ENCODE measurements around the gene ZEB1.
"Not testable (repeated sequence)": the region's sequence is repeated elsewhere in the genome, so short reads cannot be mapped to it uniquely, and the experiment has no call there.

Gene ZEB1

DNA sequence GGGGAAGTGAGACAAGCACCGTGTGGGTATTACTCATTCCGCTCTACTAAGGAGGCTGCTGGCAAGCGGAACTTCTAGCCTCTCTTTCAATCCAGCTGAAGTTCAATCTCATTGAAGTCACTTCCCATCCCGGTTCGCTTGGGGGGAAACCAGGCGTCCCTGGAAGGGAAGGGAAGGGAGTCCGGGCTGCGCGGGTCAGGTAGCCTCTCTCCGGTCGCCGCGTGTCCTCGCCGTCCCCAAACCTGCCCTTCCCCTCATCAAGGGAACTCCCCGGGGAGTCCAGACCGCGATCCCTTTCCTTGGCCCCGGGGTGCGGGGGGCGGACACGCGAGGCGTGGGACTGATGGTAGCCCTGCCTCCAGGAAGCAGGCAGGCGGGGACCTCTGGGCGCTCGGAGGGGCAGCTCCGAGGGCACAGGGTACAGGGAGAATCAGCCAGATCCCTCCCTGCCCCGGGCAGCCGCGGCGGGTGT is 598 bp upstream of the ZEB1 start:
- peak; percentile 52 for DNase-seq (ENCODE audit: low read depth)

DNA sequence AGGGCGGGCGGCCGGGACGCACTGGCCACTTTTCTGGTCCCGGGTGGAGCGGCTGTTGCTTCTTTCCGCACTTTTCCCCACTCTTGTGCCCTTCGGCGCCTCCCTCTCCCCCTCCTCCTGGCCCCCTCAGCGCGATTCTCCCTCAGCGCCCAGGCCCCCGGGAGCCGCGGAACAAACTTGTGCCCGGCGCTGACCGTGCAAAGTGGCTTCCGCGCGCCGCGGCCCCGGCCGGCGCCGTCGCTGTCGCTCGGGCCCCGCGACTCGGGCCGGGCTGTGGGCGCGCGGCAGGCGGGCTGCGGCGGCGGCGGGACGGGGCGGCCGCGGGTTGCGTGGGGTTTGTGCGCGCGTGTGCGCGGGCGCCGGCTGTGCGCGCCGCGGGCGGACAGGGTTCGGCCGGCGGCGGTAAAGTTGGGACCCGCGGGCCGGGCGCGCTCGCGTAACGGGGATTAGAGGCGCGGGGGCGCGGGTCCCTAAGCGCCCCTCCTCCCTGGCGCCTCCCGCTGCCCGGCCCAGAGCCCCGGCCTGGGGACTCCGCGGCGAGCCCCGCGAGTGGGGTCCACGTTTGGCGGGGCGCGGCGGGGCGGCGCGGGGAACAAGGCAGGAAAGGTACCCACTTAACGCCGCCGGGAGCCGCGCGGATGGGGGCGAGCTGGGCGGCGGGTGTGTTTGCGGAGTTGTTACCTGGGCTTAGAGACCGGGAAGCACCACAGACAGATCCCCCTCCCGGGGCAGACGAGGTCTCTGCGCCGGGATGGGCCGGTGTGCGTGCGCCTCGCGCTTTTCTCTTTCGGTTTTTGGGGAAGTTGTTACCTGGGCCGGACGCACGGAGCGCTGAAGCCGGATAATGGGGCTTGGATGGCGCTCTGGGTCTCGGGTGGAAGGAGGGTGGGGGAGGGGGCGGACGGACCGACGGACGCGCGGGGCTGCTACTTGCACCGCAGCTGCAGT is 860 bp downstream of the ZEB1 start:
- no peak for DNase-seq (ENCODE audit: low read depth)

DNA sequence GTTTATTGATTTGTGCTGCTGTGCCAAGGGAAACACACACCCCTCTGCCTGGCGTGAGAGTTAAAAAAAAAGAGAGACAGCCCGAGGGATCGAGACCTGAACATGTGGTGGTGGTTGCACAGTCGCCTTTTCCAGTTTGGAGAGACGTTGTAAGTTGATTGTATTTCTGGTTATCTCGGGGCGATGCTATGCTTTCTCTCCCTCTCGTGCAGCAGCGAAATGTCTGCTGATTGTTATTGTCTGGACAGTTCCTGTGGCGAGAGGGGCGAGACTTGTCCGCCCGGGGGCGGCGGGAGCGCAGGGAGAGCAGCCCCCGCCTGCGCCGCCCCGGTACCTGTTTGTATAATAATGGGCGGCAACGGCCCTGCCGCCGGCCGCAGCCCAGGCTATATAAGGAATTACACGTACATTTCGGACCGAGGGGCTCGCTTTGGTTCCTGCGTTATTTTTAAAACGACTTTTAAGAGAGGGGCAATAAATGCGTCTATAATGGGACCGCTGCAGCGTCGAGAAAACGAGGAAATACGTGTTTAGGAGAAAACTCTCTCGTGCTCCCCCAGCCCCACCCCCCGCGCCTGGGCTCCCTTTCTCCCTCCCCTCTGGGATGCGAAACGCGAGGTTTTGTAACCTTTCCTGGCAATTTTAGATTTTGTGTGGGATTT is 1.7 kb downstream of the ZEB1 start:
- no peak for DNase-seq (ENCODE audit: low read depth)

DNA sequence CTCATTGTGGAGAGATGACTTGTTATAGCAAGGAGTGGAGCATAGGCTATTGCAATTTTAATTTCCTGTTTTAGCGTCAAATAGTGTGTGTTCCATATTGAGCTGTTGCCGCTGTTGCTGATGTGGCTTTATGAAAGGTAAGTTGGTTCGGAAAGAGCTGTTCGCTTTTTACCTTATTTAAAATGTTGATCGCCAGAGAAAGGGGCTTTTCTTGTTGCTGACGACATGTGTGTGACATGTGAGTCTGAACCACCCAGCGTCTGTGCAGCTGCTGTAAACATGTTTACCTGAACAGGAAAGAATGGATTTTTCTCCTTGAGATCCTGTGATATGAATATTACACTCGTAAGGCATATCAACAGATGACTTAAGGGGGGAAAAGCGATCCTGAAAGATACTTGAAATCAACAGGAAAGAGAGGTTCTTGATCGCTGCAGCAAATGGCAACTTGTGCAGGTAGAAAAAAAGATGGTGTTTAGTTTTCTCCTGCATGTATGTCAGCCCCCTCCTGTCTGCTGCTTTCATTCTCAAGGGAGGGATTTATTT is 2.5 kb downstream of the ZEB1 start:
- no peak for DNase-seq (ENCODE audit: low read depth)

DNA sequence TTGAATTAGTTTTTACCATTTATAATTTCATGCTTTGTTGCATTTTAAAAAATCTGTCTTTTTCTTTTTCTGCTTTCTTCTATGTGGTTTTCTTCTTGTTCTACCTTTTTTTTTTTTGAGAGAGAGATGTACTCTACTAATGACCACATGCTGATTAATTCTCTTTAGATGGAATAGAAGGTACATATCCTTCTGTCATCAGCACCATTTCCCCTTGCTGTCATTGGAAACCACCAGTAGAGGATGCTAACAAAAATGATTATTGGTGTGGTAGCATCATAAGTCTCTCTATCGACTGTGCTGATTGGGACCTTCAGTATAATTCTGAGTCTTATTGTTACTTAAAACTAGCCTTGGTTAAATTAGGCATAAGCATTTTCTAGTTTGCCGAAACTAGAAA is 3.6 kb downstream of the ZEB1 start:
- DNase-seq (ENCODE audit: low read depth), result no peak

DNA sequence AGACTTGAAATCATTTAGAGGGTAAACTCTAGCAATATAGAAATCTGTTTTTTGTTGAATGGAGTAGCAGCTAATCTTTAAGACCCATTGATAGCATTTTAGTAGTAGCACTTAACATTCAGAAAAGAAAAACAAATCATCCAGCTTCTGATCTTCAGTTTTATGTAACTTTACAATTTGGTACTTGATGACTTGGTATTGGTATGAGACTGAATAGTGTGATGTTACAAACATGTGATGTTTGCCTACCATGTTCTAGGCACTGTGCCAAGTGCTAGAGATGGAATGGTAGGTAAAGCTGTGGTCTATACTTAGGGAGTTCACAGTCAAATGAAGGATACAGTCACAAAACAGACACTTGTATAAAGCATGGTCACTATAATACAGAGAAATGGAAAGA is 21.3 kb downstream of the ZEB1 start:
- no peak for DNase-seq (ENCODE audit: low read depth)

DNA sequence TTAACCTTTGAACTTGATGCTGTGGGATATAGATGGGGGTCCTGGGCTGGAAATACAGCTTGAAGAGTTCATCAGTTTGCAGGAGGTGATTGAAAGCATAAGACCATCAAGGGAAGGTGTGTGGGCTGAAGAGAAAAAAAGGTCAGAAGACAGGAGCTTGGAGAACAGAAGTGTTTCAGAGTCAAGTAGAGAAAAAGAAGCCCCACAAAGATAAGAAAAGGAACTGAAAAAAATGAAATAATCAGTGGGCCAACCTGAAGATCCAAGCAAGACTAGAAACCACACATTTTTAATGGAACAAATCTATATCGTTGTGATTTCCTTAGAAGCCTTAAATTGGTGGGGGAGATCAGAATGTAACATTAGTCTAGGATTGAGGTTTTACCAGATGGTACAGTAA is 22.5 kb downstream of the ZEB1 start:
- no peak for DNase-seq (ENCODE audit: low read depth)

DNA sequence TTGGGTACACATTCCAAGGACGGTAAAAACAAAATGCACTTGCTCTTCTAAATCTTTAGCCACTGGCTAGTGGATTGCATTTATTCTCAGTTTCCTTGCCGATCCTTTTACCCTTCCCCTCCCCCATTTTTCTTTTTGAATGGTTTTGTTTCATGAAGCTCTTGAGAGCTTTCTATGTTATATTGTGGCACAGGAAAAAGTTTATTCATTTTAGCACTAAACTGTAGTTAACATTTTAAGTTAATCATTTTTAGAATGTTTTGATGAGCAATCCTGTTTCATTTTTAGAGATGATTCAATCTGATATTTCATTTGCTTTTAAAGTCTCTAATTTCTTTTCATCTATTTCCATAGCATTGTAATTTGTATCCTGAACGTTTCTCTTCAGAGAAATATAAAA is 24.0 kb downstream of the ZEB1 start:
- DNase-seq (ENCODE audit: low read depth), result no peak

DNA sequence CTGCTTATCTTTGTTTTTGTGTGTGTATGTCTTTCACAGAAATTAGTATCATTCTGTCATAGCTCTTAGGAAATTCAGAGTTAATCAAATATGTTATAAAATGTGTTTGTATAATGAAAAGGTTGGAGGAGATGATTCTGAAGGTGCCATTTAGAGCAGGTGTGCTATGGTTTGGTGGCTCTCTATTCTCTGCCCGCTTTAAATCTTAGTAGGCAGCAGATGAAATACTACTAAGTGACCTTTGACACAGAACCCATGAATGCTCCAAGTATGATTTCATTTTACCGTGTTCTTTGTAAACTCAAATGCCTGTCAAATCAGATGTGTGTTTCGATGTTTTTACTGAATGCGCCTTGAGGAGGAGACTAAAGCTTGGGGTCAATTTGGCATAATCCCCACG is 24.5 kb downstream of the ZEB1 start:
- DNase-seq (ENCODE audit: low read depth), result no peak

DNA sequence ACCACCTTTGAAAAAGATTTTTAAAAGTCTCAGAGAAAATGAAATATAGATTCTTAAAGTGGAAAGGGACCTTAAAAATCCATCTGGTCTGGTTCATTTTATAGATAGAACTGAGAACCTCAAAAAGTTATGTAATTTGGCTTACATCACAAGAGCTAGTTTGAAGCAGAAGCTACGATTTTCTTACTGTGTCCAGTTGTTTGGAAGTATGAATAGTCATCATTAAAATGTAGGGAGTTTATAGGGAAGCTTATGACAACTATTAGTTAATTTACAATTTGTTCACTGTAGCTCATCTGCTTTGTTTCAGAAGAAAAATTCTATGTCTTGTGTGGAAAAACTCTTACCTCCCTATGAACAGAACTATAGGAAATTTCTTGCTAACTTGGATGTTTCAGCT is 26.9 kb downstream of the ZEB1 start:
- DNase-seq (ENCODE audit: low read depth), result no peak

DNA sequence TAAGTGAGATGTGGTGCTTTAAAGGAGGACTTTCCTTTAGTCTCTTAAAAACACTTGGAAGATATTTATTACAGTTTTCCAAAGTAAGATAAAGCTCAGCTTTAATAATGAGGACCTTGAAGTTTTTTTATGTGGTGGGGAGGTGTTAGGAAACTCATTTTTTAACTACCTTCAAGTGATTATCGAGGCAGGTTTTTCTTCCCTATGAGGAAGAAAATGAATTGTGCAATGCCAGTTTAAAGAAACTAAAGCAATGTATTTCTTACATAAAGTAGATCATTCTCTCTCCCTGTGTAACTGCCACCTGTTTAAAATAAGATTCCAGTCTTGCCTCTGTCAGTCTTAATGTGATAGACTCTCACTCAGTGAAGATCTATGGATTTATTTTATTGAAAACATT is 27.9 kb downstream of the ZEB1 start:
- no peak for DNase-seq (ENCODE audit: low read depth)

DNA sequence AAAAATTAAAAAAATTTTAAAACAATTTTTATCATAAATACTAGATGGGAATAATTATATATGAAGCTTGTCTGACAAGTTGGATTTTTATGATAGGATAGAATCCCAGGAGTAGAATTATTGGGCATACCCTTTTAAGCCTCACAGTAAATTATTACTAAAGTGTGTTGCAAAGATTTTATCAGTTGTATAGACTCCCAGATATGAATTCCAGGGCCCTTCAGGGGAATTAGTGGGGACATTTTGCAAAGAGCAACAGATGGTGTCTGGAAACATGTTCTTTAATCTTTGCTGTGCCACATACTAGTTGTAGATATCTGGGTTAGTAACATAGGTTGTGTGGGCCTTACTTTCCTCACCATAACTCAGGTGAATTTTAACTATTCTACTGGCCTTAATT is 28.7 kb downstream of the ZEB1 start:
- DNase-seq (ENCODE audit: low read depth), result no peak

DNA sequence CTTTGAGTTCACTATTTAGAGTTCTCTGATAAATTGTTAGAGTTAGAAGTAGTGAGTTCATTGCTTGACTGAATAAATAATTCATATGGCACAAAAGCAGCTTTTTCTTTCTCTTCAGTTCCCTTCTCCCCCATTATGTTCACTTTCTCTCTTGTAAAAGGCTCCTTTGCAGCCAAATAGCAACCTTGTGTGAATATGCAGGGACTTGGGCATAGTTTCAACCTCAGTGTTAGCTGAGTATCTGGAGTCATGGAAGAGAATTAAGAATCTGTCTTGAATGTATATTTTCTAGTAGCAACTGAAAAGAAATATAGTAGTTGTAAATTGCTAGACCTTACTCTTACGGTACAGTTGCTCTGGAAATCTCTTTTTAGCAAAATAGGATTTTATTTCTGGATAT is 31.9 kb downstream of the ZEB1 start:
- no peak for DNase-seq (ENCODE audit: low read depth)

DNA sequence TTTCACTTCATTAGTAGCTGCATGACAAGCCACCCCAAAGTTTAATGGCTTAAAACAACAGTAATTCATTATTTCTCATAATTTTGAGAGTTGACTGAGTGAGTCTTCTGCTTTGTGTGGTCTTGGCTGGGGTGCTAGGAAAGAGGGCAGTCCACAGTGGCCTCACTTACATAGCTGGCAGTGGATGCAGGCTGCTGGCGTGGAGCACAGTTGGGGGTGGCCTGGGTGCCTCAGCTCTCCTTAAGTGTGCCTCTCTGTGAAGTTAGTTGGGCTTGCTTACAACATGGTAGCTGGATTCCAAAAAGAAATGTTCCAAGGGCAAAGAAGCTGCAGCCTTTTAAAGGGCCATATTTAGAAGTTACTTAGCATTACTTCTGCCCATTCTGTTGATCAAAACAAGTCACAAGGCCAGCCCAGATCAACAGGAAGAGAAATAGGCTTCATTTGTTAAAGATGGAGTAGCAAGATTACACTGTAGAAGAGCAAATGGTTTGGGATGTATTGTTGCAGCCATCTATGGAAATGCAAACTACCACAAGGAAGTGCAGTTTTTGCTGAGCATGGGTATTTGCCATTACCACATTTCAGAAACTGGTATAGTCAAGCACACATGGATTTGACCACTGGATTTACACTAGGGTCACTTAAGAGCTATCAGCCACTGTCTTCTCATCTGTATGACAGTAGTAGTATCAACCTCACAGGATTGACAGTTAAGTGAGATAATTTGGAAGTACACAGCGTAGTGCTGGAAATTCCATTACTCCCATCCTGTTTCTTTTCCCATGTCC is 33.6 kb downstream of the ZEB1 start:
- DNase-seq (ENCODE audit: low read depth), result no peak

DNA sequence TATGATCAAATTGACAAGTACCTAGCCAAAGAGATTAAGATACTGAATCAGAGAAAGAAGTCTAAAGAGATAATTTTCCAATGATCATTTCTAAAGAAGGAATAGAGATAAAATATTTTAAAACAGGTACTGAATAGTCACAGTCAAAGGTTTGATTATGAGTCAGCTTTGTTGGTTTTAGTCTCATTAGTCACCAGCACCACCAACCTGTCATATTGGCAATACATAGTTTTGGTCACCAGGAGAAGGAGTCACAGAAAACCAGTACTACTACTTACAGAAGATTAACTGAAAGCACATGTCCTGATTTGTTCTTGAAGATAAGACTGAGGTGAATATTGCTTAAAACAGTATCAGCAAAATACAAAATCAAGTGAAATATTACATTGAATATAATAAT is 34.6 kb downstream of the ZEB1 start:
- no peak for DNase-seq (ENCODE audit: low read depth)

DNA sequence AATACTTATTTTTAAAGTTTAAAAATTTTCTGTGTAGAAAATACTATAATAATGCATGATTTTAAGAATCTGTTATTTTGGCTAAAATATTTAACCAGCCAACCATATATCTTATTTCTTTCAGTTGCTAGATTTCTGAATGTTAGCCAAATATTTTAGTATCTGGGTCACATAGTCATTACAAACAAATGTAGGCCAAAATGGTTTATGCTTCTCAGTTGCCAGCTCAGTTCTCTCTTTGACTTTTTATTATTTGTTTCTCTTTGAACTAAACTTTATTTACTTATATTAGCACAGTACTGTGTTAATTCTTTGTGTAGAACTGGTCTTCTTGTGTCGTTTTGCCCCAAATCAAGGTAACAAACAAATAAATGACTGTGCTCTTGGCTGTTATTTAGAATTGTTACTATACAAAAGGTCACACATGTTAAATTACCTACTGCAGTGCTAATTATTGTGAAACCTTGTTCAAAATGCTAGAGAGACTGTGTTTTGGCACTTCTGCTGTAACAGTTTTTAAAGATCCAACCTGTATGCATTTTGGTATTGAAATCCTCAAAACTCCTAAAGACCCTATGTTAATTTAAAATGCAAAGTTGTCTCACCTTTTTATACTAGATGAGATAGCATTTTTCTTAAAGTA is 39.8 kb downstream of the ZEB1 start:
- DNase-seq (ENCODE audit: low read depth), result no peak

DNA sequence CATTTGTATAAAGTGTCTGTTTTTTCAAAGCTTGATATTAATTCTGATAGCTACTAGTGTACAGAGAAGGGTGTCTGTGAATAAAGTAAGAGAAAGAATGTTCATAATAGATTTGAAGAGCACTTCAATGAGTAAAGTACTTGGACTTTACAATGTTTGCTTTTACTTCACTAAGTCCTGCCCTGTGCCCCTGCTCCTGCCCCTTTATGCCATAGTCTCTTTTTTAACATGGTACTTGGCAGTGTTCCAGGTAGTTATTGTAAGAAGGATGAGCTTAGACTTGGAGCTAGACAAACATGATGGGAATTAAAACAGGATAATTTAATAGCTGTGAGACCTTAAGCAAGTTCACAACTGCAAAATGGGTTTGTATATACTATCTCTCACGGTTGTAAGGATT is 41.0 kb downstream of the ZEB1 start:
- DNase-seq (ENCODE audit: low read depth), result no peak

DNA sequence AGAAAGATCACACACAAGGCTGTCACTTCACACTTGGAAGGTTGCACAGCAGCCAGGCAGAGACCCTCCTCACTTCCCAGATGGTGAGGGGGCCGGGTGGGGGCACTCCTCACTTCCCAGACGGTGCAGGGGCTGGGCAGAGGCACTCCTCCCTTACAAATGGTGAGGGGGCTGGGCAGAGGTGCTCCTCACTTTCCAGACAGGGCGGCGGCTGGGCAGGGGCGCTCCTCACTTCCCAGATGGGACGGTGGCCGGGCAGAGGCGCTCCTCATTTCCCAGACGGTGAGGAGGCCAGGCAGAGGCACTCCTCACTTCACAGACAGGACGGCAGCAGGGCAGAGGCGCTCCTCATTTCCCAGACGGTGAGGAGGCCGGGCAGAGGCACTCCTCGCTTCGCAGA is 42.5 kb downstream of the ZEB1 start:
- not testable (repeated sequence) for DNase-seq (ENCODE audit: low read depth)

DNA sequence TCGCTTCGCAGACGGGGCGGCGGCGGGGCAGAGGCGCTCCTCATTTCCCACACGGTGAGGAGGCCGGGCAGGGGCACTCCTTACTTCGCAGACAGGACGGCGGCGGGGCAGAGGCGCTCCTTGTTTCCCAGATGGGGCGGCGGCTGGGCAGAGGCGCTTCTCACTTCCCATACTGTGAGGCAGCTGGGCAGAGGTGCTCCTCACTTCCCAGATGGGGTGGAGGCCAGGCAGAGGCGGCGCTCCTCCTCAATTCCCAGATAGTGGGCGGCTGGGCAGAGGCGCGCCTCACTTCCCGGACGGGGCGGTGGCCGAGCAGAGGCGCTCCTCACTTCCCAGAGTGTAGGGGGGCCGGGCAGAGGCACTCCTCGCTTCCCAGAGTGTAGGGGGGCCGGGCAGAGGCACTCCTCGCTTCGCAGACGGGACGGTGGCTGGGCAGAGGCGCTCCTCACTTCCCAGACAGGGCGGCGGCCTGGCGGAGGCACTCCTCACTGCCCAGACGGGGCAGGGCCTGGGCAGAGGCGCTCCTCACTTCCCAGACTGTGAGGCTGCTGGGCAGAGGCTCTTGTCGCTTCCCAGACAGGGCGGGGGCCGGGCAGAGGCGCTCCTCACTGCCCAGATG is 43.1 kb downstream of the ZEB1 start:
- no peak for DNase-seq (ENCODE audit: low read depth)

DNA sequence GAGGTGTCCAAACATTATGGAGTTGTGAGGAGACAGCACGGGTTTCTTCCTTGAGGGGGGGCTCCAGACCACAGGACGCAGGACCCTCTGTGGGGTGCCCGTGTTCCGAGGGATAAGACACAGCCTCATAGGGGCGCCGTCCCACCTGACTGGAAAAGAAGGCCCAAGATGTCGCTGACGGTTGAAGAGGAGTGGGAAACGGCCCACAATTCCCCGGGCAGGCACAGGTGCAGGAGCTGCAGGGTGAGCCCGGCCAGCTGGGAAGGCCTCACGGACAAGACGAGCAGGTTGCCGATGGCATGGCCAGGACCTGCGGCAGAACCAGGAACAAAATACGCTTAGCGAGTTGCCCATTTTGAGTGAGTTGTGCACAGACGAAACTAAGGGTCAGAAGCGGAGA is 44.7 kb downstream of the ZEB1 start:
- DNase-seq (ENCODE audit: low read depth), result not testable (repeated sequence)

DNA sequence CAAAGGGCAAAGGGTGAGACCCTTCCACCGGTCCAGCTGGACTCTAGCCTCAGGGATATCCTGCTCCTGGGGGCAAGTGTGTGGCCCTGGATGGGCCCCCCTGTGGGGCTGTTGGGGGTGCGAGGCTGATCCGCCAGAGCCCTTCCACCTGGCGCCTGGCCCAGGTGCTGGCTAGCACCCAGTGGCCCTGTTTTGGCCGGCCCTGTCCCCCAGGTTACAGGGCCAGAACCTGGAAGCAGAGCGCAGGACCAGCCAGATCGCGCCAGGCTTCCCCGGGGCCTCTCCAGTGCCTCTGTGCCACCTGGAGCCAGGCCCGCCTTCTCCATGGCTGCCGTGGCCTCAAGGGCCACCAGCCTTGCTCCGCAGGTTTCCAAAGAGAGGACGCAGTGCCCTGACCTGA is 45.2 kb downstream of the ZEB1 start:
- DNase-seq (ENCODE audit: low read depth), result not testable (repeated sequence)
